Endodermal cell (in vitro differentiated cells): ENCODE results near the gene RBMS3. TPM values are rescaled to one million over a fixed set of nuclear protein-coding genes. Genes with fewer than 3 reads are reported as not detected.

ENCODE experiments used
- DNase-seq: peaks from one replicate; pipeline ENCODE4 v3.0.0-alpha.2; 2017
- H3K27ac ChIP-seq: 2 replicates; pipeline ENCODE4 v1.5.1; 2013; ENCODE audit warnings: mild to moderate bottlenecking, low read depth, low read length, moderate library complexity
- H3K27me3 ChIP-seq: 2 replicates; pipeline ENCODE4 v1.6.1; 2013; ENCODE audit warnings: mild to moderate bottlenecking, low read length, moderate library complexity; ENCODE audit not compliant: insufficient read depth, control insufficient read depth, poor library complexity, severe bottlenecking
- H3K36me3 ChIP-seq: 2 replicates; pipeline ENCODE4 v1.7.0; 2013; ENCODE audit warnings: mild to moderate bottlenecking, low read length, moderate library complexity; ENCODE audit not compliant: control insufficient read depth, insufficient read depth
- H3K4me1 ChIP-seq: one replicate; pipeline ENCODE4 v1.7.0; 2013; ENCODE audit warnings: low read length; ENCODE audit not compliant: control insufficient read depth, insufficient read depth
- H3K4me3 ChIP-seq: 2 replicates; pipeline ENCODE4 v1.5.1; 2013; ENCODE audit warnings: mild to moderate bottlenecking, low read length, moderate library complexity
- H3K9ac ChIP-seq: 2 replicates; pipeline ENCODE4 v1.6.1; 2013; ENCODE audit warnings: mild to moderate bottlenecking, low read length, moderate library complexity; ENCODE audit not compliant: poor library complexity, severe bottlenecking; ENCODE audit errors: extremely low read depth
- H3K9me3 ChIP-seq: 2 replicates; pipeline ENCODE4 v1.6.1; 2013; ENCODE audit warnings: mild to moderate bottlenecking, low read length, moderate library complexity; ENCODE audit not compliant: control insufficient read depth
- H3K27ac Mint-ChIP-seq: 2 replicates; pipeline ENCODE4 v1.8.0; 2020; ENCODE audit warnings: mixed read lengths
- H3K27me3 Mint-ChIP-seq: 2 replicates; pipeline ENCODE4 v1.8.0; 2021; ENCODE audit warnings: mild to moderate bottlenecking, mixed read lengths; ENCODE audit not compliant: insufficient read depth
- H3K36me3 Mint-ChIP-seq: 2 replicates; pipeline ENCODE4 v1.8.0; 2020; ENCODE audit warnings: low read depth, mixed read lengths
- H3K4me1 Mint-ChIP-seq: 2 replicates; pipeline ENCODE4 v1.8.0; 2020; ENCODE audit warnings: mixed read lengths
- H3K4me3 Mint-ChIP-seq: 2 replicates; pipeline ENCODE4 v1.8.0; 2020; ENCODE audit warnings: mild to moderate bottlenecking, moderate library complexity, mixed read lengths
- H3K9me3 Mint-ChIP-seq: 2 replicates; pipeline ENCODE4 v1.8.0; 2020; ENCODE audit warnings: mild to moderate bottlenecking, mixed read lengths
- CTCF ChIP-seq: fragments of 200-600 bp; sonication (generic); conservative IDR thresholded peaks from 2 replicates; pipeline ENCODE4 v1.5.0; 2021; ENCODE audit warnings: antibody characterized with exemption, mild to moderate bottlenecking
- WGBS, 2 experiments: methylation state at CpG; one replicate each; pipeline versions ENCODE4 v1.1.5 to v1.1.7; 2013; ENCODE audit warnings: missing lambda C conversion rate in 2 of 2, mixed read lengths in 1 of 2; ENCODE audit not compliant: insufficient coverage in 1 of 2, insufficient read length in 1 of 2; 5-methylcytosine and 5-hydroxymethylcytosine counted together
- total RNA-seq, 2 donors: library from RNA; stranded (reverse); fragmentation: NEBNext Ultra II Directional in 1 of 2; extraction: Animal tissue kit (Norgen Biotek cat#: 25700) in 1 of 2; gene quantifications; 2 replicates in 1 of 2; 3 replicates in 1 of 2; pipeline ENCODE4 v1.2.1, GENCODE V29; 2021

RBMS3 gene
- total RNA-seq, 2 donors from 2014 or later: 2.0 to 7.3 TPM

GRCh38 chr3:29763115-29763514 lies 482.2 kb downstream of the RBMS3 start:
- H3K4me1 Mint-ChIP-seq: no peaks in the 10 kb centered on the region
- no peak overlapping the region for H3K27ac Mint-ChIP-seq
- no peak overlapping the region for H3K27ac ChIP-seq
- no peaks in the 10 kb centered on the region for H3K27me3 Mint-ChIP-seq
- H3K9me3 Mint-ChIP-seq: no peaks in the 10 kb centered on the region
- H3K4me1 ChIP-seq: no peaks in the 10 kb centered on the region
- no peaks in the 10 kb centered on the region for H3K36me3 Mint-ChIP-seq
- no peak overlapping the region for H3K9ac ChIP-seq
- no peak for TF ChIP-seq CTCF
- no peak for DNase-seq
- no peak overlapping the region for H3K4me3 Mint-ChIP-seq
- H3K27me3 ChIP-seq: no peaks in the 10 kb centered on the region
- H3K4me3 ChIP-seq: no peak overlapping the region
- no peaks in the 10 kb centered on the region for H3K9me3 ChIP-seq
- H3K36me3 ChIP-seq: no peaks in the 10 kb centered on the region
- 89% methylated on average over 1 of the region's 1 CpG; no CpG with 5 or more reads in 1 of the 2 experiments for WGBS, 2 experiments

GRCh38 chr3:29764041-29764440 lies 483.2 kb downstream of the RBMS3 start:
- Histone ChIP-seq H3K9me3 (no peaks in the 10 kb centered on the region), H3K27me3 (no peaks in the 10 kb centered on the region), H3K4me3 (no peak overlapping the region), H3K36me3 (no peaks in the 10 kb centered on the region), H3K27ac (no peak overlapping the region), H3K9ac (no peak overlapping the region), H3K4me1 (no peaks in the 10 kb centered on the region)
- TF ChIP-seq CTCF: no peak
- no peak overlapping the region for H3K4me3 Mint-ChIP-seq
- no peak overlapping the region for H3K27ac Mint-ChIP-seq
- H3K4me1 Mint-ChIP-seq: peaks cover 2% of the 10 kb centered on the region
- no peaks in the 10 kb centered on the region for H3K36me3 Mint-ChIP-seq
- H3K9me3 Mint-ChIP-seq: no peaks in the 10 kb centered on the region
- no peak for DNase-seq
- no peaks in the 10 kb centered on the region for H3K27me3 Mint-ChIP-seq
- 95% methylated on average over 3 of the region's 3 CpGs; no CpG with 5 or more reads in 1 of the 2 experiments for WGBS, 2 experiments

DNA sequence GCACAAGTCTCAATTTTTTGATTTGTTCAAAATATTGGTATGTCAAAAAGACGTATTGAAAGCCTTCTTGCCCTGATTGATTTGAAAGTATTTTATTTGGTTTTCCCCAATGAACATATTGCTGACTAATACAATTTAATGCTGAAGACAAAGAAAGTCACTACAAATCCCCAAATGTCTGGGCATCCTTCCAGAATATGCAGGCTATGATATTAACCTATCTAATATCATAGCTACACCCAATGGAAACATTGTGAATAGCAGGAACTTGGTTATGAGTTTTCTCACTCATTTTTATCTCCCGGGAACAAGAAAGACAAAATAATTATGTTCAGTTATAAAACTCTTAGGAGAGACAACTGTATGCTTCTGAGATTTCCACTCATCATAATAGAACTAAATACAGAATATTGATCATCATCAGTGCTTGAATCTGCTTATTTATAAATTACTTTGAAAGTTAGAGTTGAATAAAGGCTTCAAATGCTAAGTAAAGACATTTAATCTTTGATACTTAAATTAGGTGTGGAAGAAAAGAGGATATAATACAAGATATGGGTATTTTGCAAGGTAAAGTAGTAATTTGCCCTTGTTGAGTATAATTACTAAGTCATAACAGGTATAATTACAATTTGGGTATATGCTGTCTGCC lies 483.9 kb downstream of the RBMS3 start:
- no peak for TF ChIP-seq CTCF
- Mint-ChIP-seq H3K27ac (no peak overlapping the region), H3K36me3 (no peaks in the 10 kb centered on the region), H3K4me1 (peaks cover 2% of the 10 kb centered on the region), H3K9me3 (no peaks in the 10 kb centered on the region), H3K27me3 (no peaks in the 10 kb centered on the region), H3K4me3 (no peak overlapping the region)
- WGBS, 2 experiments: 90 to 100% methylated on average over 1 to 2 of the region's 2 CpGs
- H3K36me3 ChIP-seq: no peaks in the 10 kb centered on the region
- H3K4me1 ChIP-seq: no peaks in the 10 kb centered on the region
- H3K9me3 ChIP-seq: no peaks in the 10 kb centered on the region
- H3K9ac ChIP-seq: no peak overlapping the region
- no peaks in the 10 kb centered on the region for H3K27me3 ChIP-seq
- no peak overlapping the region for H3K27ac ChIP-seq
- no peak for DNase-seq
- H3K4me3 ChIP-seq: no peak overlapping the region
